ENCODE results near the gene GAS6.
"Not testable (repeated sequence)": the region's sequence is repeated elsewhere in the genome, so short reads cannot be mapped to it uniquely, and the experiment has no call there.

GAS6 gene

GRCh38 chr13:113839536-113840204 lies 24.2 kb downstream of the GAS6 start:
- no peak for TF ChIP-seq CTCF (conservative IDR thresholded peaks at IDR 0.05; ENCODE audit: low read depth, low read length)
- no peak for DNase-seq (ENCODE audit: low read depth)
- no peak overlapping the region for H3K4me3 ChIP-seq (ENCODE audit: low read depth, low read length)

- H3K4me3 ChIP-seq (ENCODE audit: low read depth, low read length), result peak overlapping the region; percentile 42
- TF ChIP-seq CTCF (conservative IDR thresholded peaks at IDR 0.05; ENCODE audit: low read depth, low read length), result no peak
- DNase-seq (ENCODE audit: low read depth), result no peak
Measured at GRCh38 chr13:113838711-113839201, 25.1 kb downstream of the GAS6 start.

GRCh38 chr13:113837560-113838355 lies 26.1 kb downstream of the GAS6 start:
- DNase-seq (ENCODE audit: low read depth), result peak; percentile 99
- no peak for TF ChIP-seq CTCF (conservative IDR thresholded peaks at IDR 0.05; ENCODE audit: low read depth, low read length)

GRCh38 chr13:113836768-113837559 lies 26.9 kb downstream of the GAS6 start:
- H3K4me3 ChIP-seq (ENCODE audit: low read depth, low read length), result no peak overlapping the region
- TF ChIP-seq CTCF (conservative IDR thresholded peaks at IDR 0.05; ENCODE audit: low read depth, low read length), result no peak
- DNase-seq (ENCODE audit: low read depth), result peak; percentile 93

More at GRCh38 chr13:113837560-113838355, 26.1 kb downstream of the GAS6 start:
- peak overlapping the region; percentile 42 for H3K4me3 ChIP-seq (ENCODE audit: low read depth, low read length)

GRCh38 chr13:113835461-113836270 lies 28.2 kb downstream of the GAS6 start:
- no peak for TF ChIP-seq CTCF (conservative IDR thresholded peaks at IDR 0.05; ENCODE audit: low read depth, low read length)
- no peak overlapping the region for H3K4me3 ChIP-seq (ENCODE audit: low read depth, low read length)
- DNase-seq (ENCODE audit: low read depth), result peak; percentile 89

GRCh38 chr13:113834496-113835200 lies 29.2 kb downstream of the GAS6 start:
- H3K4me3 ChIP-seq (ENCODE audit: low read depth, low read length), result no peak overlapping the region
- no peak for DNase-seq (ENCODE audit: low read depth)
- no peak for TF ChIP-seq CTCF (conservative IDR thresholded peaks at IDR 0.05; ENCODE audit: low read depth, low read length)

GRCh38 chr13:113834006-113834405 lies 29.9 kb downstream of the GAS6 start:
- DNase-seq (ENCODE audit: low read depth); H3K4me3 ChIP-seq (ENCODE audit: low read depth, low read length): not testable (repeated sequence)

Data from choroid plexus epithelial cell (primary cell).